HL-60 (cell line): ENCODE measurements around the gene MAP3K5.
"Not testable (repeated sequence)": the region's sequence is repeated elsewhere in the genome, so short reads cannot be mapped to it uniquely, and the experiment has no call there.

Source experiments
- DNase-seq, 2 experiments: peaks; one replicate each; pipeline ENCODE4 v3.0.0-alpha.2; 2010 to 2020; ENCODE audit warnings: low read depth in 1 of 2, low spot score in 1 of 2
- H3K27ac ChIP-seq: fragments of 250-450 bp; sonication (Bioruptor Pico); replicated peaks from 2 replicates; pipeline ENCODE4 v1.5.1; 2020; ENCODE audit warnings: mild to moderate bottlenecking, moderate library complexity
- H3K27me3 ChIP-seq: fragments of 250-450 bp; sonication (Bioruptor Pico); 2 replicates; pipeline ENCODE4 v1.5.1; 2021; ENCODE audit warnings: mild to moderate bottlenecking, moderate library complexity; ENCODE audit not compliant: insufficient read depth, poor library complexity, severe bottlenecking
- H3K4me3 ChIP-seq: replicated peaks from 2 replicates; pipeline ENCODE4 v1.5.1; 2011; ENCODE audit warnings: mild to moderate bottlenecking, control low read depth, low read length; ENCODE audit not compliant: insufficient read depth
- CTCF ChIP-seq: IDR thresholded peaks from one replicate; pipeline ENCODE4 v1.5.1; 2011; ENCODE audit warnings: low read length, control low read depth, inconsistent platforms; ENCODE audit not compliant: insufficient read depth
- GABPA ChIP-seq: IDR thresholded peaks from 2 replicates; pipeline ENCODE4 v1.6.1; 2012; ENCODE audit warnings: low read depth
- POLR2AphosphoS5 ChIP-seq: IDR thresholded peaks from 2 replicates; pipeline ENCODE4 v1.6.1; 2012; ENCODE audit warnings: low read depth
- REST ChIP-seq: IDR thresholded peaks from 2 replicates; pipeline ENCODE4 v1.6.1; 2012; ENCODE audit warnings: low read depth; ENCODE audit not compliant: insufficient replicate concordance
- SPI1 ChIP-seq: IDR thresholded peaks from 2 replicates; pipeline ENCODE4 v1.6.1; 2012; ENCODE audit warnings: low read depth, mild to moderate bottlenecking, borderline replicate concordance

Gene MAP3K5

DNA sequence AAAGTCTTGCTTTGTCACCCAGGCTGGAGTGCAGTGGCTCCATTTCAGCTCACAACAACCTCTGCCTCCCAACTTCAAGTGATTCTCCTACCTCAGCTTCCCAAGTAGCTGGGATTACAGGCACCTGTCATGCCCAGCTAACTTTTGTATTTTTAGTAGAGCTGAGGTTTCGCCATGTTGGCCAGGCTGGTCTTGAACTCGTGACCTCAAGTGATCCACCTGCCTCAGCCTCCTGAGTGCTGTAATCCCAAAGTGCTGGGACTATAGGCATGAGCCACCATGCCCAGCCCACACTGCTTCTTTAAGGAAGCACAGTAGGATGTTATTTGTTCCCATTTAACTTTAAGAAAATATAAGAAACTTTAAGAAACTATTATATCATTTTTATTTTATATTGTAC, 206.8 kb downstream of the MAP3K5 start:
- H3K4me3 ChIP-seq, DNase-seq, H3K27ac ChIP-seq, H3K27me3 ChIP-seq: not testable (repeated sequence)

DNA sequence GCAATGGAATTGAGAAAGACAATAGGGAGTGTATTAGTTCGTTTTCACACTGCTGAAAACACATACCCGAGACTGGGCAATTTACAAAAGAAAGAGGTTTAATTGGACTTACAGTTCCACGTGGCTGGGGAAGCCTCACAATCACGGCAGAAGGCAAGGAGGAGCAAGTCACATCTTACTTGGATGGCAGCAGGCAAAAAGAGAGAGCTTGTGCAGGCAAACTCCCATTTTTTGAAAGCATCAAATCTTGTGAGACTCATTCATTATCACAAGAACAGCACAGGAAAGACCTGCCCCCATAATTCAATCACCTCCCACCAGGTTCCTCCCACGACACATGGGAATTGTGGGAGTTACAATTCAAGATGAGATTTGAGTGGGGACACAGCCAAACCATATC, 208.0 kb downstream of the MAP3K5 start:
- not testable (repeated sequence) for DNase-seq, H3K27ac ChIP-seq, H3K4me3 ChIP-seq

DNA sequence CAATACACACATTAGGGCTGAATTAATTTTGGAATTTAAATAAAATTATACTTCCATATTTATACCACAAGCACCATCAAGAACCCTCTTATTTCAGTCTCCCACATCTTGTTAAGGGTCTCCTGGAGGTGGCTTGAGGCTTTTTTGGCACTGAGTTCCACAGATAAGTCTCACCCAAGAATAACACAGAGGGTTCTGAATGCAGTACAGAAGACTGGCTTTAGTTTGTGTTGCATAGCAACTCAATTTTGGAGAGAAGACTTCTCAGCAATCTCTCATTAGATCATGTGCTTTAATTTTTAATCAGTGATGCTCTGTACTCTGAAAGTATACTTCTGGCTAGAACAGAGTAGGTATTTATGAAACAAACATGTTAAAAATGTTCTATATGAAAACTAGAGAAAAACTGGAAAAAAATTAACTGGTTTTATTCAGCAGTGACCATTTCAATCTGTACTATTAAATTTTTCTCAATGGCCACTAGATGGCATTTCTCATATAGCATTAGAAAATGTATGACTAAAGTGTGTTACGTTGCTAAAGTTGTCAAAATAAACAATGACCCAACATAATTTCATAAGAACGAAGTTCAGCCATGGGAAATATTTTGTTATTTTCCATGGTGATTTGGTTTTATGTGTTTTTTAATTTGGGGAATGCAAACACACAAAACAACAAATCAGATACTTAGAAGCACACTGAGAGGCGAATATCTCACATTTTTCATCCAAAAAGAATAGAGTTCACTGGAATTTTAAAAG, 209.4 kb downstream of the MAP3K5 start:
- Histone ChIP-seq H3K27ac (peak overlapping the region; percentile 28; the same call in 1 of the 2 replicates), H3K4me3 (no peak overlapping the region), H3K27me3 (no peaks in the 10 kb centered on the region)
- DNase-seq = peak in 1 of 2 experiments; percentile 41
- TF ChIP-seq CTCF (peak; percentile 15), SPI1 (no peak), GABPA (no peak)

More for the DNA sequence above, 208.0 kb downstream of the MAP3K5 start:
- not testable (repeated sequence) for H3K27me3 ChIP-seq

GRCh38 chr6:136579800-136580199, 212.5 kb downstream of the MAP3K5 start:
- TF ChIP-seq REST (no peak), GABPA (no peak), POLR2AphosphoS5 (no peak), CTCF (no peak), SPI1 (no peak)
- Histone ChIP-seq H3K27ac (no peak overlapping the region), H3K4me3 (no peak overlapping the region), H3K27me3 (no peaks in the 10 kb centered on the region)
- no peak for DNase-seq

GRCh38 chr6:136576821-136577220, 215.5 kb downstream of the MAP3K5 start:
- Histone ChIP-seq H3K27ac (no peak overlapping the region), H3K27me3 (no peaks in the 10 kb centered on the region), H3K4me3 (no peak overlapping the region)
- TF ChIP-seq POLR2AphosphoS5 (no peak), REST (no peak), SPI1 (no peak), CTCF (no peak), GABPA (no peak)
- no peak for DNase-seq
